GM21528 (cell line): ENCODE data around the gene VPS35L.
A peak's percentile ranks its signal among the peaks of the same experiment; 100 is the strongest.

Source experiments
- ATAC-seq: cut with Tn5 transposase; IDR thresholded peaks from one replicate; pipeline ENCODE4 v1.9.1; 2021; ENCODE audit warnings: mild to moderate bottlenecking, moderate library complexity; ENCODE audit not compliant: unreplicated experiment, low FRiP score

Gene VPS35L

GRCh38 chr16:19555186-19555937, at the start of gene VPS35L:
VPS35L (plus strand) TSS chr16:19555703; CDS start chr16:19555730, 27 bp downstream.
- ATAC-seq = peak; percentile 95

- ATAC-seq = no peak
Measured at GRCh38 chr16:19506965-19507364, 48.5 kb upstream of the VPS35L start.

DNA sequence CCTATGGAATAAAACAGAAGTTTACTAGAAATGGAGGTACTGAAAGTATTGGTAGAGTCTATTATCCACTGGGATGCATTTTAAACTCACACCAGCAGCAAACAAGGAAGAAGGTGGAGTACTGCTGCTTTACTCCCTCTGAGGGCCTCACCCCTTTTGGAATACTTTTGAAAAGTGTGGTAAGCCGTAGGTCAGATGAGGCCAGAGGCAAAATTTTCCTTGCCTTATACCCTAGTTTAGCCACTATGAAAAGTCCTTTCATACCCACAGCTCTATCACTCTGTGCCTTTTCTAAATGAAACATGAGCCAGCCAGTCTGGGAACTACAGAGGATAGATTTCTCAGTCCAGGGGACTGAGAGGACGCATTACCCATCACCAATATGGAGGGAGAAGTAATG, 47.6 kb upstream of the VPS35L start:
- ATAC-seq = no peak

GRCh38 chr16:19512297-19512696, 43.2 kb upstream of the VPS35L start:
- no peak for ATAC-seq

DNA sequence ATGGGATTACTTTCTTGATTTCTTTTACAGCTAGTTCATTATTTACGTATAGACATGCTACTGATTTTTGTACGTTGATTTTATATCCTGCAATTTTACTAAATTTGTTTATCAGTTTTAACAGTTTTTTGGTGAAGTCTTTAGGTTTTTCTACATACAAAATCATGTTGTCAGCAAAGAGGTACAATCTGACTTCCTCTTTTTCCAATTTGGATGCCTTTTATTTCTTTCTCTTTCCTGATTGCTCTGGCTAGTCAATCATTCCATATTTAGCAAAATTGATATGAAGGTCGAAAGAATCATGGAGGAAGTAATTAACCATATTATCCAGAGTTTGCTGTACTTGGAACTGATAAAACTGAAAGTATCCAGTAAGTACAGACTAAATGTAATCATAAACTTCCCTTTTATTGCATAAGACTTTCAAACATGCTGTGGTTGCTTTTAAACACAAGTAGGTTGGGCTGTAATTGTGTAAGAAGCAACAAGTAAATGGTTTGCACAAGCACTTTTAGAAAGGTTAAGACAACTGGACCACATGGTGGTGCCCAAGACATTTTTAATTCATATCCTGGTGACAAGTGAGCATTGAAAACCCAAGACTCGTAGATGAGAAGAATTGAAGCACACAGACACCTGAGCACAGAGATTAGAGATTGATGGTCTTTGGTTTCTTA, 42.0 kb upstream of the VPS35L start:
- ATAC-seq = no peak

GRCh38 chr16:19515757-19516156, 39.7 kb upstream of the VPS35L start:
- no peak for ATAC-seq

DNA sequence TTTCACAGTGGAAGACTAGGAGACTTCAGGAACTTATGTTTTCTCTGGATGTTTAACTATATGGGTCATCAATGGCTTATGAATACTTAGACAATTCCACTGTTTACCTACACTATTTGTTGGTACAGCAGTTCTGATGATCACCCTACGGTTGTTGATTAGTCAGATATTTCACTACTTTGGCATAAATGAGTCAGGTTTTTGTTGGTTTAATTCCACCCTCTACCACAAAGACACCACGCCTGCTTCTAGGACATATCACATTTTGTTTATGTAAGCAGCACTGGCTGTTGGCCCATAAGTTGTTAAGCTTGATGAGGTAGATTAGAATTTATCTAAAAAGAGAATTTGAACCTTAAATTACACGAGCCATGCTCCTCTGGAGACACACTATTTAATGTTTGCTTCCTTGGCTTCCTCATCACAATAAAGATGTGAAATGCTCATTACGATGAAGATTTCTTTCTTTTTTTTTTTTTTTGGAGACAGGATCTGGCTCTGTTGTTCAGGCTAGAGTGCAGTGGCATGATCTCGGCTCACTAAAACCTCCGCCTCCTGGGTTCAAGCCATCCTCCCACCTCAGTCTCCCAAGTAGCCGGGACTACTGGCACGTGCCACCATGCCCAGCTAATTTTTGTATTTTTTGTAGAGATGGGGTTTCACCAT, 37.9 kb upstream of the VPS35L start:
- no peak for ATAC-seq

GRCh38 chr16:19518388-19518787, 37.1 kb upstream of the VPS35L start:
- ATAC-seq = no peak

DNA sequence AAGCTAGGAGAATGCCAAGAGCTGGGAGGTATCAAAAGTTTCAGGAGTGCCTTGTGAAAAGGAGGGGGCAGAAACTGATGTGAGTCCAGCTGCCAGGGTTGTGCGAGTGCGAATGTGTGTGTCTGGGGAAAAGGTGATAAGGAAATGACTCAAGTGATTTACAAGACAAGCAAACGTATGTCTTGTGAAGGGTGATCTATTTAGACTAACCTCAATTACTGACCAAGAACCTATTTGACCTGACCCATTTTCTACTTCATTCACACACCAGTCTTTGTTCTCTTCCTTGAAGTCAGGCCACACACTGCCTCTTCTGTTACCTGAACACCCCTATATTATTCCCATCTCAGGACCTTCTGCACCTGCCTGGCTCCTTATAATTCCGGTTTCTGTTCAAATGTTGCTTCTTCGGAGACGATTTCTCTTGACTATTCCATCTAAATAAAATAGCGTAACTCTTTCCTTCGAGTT, 34.6 kb upstream of the VPS35L start:
- no peak for ATAC-seq

DNA sequence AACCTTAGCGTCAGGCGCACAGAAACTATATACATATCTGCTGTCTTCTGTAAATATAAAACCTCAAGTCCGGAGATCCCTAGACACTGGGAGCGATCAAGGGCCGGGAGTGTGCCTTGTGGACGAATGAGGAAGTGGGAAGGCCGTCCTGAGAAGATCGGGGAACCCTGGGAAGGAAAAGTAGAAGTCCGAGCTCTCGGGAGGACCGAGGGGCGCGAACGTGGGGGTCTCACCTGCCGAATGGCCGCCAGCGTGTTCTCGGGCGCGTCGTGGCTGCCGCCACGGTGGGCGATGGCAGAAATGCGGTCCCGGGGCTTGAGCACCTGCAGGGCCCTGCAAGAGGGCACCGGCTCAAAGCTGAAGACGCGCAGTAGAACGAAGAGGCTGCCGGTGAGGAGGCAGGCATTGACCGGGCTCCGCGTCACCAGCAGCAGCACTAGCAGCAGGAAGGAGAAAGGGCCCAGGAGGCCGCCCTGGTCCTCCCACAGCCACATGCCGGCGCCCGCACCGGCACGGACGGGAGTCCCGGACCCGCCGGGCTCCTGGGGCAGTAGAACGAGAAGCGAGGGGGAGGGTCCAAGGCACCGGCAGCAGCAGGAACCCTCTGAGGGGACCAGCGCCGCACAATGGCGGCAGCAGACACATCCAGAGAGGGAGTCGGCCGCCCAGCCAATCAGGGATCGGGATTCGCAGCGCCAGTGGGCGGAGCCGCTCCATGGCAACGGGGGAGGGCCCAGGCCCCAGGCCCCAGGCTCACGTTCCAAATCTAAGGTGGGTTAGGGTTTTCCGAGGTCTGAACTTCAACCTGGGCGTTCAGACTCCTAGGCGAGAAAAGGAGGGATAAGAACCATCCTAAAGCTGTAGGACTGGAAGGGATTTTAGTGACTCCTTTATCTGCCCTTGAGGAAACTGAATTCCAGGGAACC, 33.8 kb upstream of the VPS35L start, which contains the start of gene GDE1:
Gene GDE1, minus strand, starts transcription at position 628 of the 926 bp plus-strand sequence. Its CDS starts 134 bp downstream, at position 494.
- peak; percentile 75 for ATAC-seq

GRCh38 chr16:19522397-19522732, 33.1 kb upstream of the VPS35L start:
- ATAC-seq = no peak

GRCh38 chr16:19522760-19523159, 32.7 kb upstream of the VPS35L start:
- ATAC-seq = no peak

DNA sequence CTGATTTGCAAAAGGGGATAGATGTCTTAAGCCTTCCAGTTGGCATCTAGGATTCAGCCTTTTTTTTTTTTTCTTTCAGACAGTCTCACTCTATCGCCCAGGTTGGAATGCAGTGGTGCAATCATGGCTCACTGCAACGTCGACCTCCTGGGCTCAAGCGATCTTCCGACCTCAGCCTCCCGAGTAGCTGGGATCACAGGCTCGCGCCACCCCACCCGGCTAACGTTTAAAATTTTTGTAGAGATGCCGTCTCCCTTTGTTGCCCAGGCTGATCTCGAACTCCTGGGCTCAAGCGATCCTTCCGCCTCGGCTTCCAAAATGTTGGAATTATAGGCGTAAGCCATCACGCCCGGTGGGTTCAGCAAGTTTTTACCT, 32.3 kb upstream of the VPS35L start:
- no peak for ATAC-seq

DNA sequence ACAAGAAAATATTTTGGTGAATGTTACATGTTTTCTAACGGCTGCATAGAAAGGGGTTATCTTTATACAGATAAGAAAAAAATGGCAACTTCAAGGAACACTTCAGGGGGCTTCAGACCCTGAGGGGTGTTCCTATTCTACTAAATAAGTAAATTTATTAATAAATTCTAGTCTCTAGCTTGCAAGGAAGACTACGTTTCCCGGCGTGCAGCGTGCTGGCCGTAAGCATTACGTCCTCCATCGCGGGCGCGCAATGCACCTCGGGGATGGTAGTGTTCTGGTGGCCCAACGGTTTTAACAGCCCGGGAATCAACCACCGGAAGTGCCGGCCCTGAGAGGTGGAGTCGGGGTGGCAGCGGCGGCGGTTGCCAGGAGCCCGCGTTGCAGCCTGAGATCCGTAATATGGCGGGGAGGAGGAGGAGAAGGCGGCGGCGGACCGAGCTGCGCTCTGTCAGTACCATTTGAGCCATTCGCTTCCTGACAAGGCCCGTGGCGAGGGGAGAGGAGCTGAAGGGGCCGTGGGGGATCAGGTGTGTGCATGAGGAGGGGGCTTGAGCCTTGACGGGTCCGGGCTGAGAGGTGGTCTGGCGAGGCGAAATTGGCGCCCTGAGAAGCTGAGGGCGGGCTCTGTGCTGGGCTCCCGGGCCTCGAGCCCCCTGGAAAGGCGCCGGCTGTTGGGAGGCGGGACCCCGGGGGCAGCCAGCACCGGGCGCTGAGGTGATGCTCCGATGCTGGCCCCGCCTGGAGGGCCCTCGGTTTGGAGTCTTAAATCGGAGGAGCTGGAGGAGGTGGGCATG, 31.7 kb upstream of the VPS35L start, which contains the start of gene CCP110:
Gene CCP110, plus strand, starts transcription at position 384 of the 797 bp plus-strand sequence. CDS start 3,940 bp downstream, outside the sequence.
- ATAC-seq = peak; percentile 74

GRCh38 chr16:19524356-19524615, 31.2 kb upstream of the VPS35L start:
- ATAC-seq = no peak

DNA sequence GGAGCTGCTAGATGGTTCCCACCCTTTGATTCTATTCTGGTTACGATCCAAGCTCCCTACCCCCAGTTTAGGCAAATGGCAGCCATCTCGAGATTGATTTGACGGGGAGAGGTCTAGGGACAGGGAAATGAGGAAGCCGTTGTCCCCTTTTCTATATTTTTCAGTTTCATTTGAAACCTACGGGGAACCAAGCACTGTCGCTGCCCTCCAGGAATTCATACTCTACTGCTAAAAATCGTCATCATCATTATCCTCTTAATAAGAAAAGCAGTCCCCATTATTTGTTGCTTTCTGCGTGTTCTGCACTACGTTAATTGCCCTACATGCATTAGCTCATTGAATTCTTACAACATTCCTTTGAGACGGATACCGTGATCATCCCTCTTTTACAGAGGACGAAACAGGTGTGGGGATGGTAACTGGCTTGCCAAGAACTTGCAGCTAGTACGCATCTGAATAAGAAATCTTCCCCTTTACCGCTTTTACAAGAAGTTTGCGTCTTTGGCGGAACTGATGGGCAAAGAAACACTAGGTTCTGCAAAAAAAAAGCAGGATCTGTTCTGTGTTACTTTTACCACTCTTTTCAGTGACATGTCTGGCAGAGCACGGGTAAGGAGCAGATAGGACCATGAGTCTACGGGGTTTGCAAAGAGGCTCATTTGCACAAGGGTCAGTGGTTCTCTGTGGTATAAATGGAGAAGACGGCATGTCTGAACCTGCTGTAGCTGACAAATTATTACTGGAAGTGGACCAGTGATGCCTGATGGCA, 30.7 kb upstream of the VPS35L start:
- ATAC-seq = no peak

DNA sequence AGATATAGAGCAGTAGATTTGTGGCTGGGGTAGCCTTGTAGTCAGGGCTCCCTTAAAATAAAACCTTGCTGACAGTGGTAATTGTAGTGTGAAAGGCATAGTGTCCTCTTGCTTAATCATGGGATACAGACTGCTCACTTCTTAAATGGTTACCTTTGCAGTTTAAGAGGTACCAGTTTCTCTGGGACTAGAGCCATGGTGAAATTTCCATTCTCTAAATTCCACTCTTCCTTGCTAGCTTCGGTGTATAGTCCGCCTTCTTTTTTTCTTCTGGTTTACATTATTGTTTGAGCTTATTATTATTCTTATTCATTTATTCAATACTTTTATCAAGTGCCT, 30.1 kb upstream of the VPS35L start:
- no peak for ATAC-seq

DNA sequence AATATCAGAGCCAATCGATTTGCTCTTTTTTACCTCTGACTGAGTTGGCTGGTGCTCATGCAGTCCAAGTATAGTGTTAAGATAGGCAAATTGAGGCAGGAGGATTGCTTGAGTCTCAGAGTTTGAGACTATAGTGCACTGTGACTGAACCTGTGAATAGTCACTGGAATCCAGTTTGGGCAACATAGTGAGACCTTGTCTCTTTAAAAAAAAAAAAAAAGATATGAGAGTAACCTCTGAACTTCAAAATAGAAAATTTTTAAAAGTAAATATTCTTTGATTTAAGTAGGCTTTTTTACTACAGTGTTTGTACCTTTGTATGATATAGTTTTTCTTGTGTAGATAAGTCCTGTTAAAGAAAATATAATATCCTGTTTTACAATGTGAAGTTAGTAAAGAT, 28.3 kb upstream of the VPS35L start:
- no peak for ATAC-seq

GRCh38 chr16:19528666-19529065, 26.8 kb upstream of the VPS35L start:
- no peak for ATAC-seq
